Cardiac muscle cell (in vitro differentiated cells and primary cell): ENCODE measurements around the gene LMF2. TPM values are rescaled to one million over a fixed set of nuclear protein-coding genes. Genes with fewer than 3 reads are reported as not detected.

ENCODE experiments used
- DNase-seq, 2 donors: peaks; one replicate each; pipeline versions ENCODE4 v3.0.0 to v3.0.0-alpha.2; 2010 to 2017; ENCODE audit warnings: low read depth in 1 of 2, low spot score in 1 of 2
- H3K27ac ChIP-seq: fragments of 200-600 bp; sonication (generic); 2 replicates; pipeline ENCODE4 v1.5.1; 2016
- H3K27me3 ChIP-seq: fragments of 200-600 bp; sonication (generic); 2 replicates; pipeline ENCODE4 v1.6.0; 2016; ENCODE audit warnings: control low read depth
- H3K36me3 ChIP-seq: fragments of 200-600 bp; sonication (generic); 2 replicates; pipeline ENCODE4 v1.5.1; 2016; ENCODE audit warnings: control low read depth
- H3K4me1 ChIP-seq: fragments of 200-600 bp; sonication (generic); 2 replicates; pipeline ENCODE4 v1.8.1; 2017; ENCODE audit warnings: low read depth, mild to moderate bottlenecking, mixed run types
- H3K4me3 ChIP-seq: fragments of 200-600 bp; sonication (generic); 2 replicates; pipeline ENCODE4 v1.5.1; 2016; ENCODE audit warnings: mild to moderate bottlenecking
- H3K9me3 ChIP-seq: fragments of 200-600 bp; sonication (generic); 2 replicates; pipeline ENCODE4 v1.5.1; 2017; ENCODE audit warnings: low read depth, mild to moderate bottlenecking, control low read depth
- CTCF ChIP-seq: IDR thresholded peaks from 2 replicates; pipeline ENCODE4 v1.5.1; 2012; ENCODE audit warnings: low read depth, mild to moderate bottlenecking, low read length
- polyA plus RNA-seq: library from polyadenylated mRNA; unstranded; fragments of >200 nt; fragmentation: Nextera tagmentation; extraction: Ambion mirVana; gene quantifications from 2 replicates; pipeline ENCODE4 v1.2.1, GENCODE V29; 2016
- total RNA-seq: library from RNA; depleted of rRNA; stranded (reverse); fragments of >200 nt; gene quantifications from 2 replicates; pipeline ENCODE4 v1.2.3, GENCODE V29; 2016

The LMF2 gene
- total and polyA plus RNA-seq, 2 experiments from 2014 or later: 82.9 to 91.7 TPM

GRCh38 chr22:50483977-50484853 lies 23.3 kb downstream of the LMF2 start:
- Histone ChIP-seq H3K27me3 (peaks cover 41% of the 10 kb centered on the region), H3K4me3 (no peak overlapping the region), H3K36me3 (no peaks in the 10 kb centered on the region), H3K4me1 (no peaks in the 10 kb centered on the region), H3K27ac (no peak overlapping the region), H3K9me3 (no peaks in the 10 kb centered on the region)
- no peak for TF ChIP-seq CTCF
- DNase-seq: no peak

- H3K27ac ChIP-seq: no peak overlapping the region
- no peaks in the 10 kb centered on the region for H3K36me3 ChIP-seq
- no peak for TF ChIP-seq CTCF
- no peaks in the 10 kb centered on the region for H3K9me3 ChIP-seq
- no peak overlapping the region for H3K4me3 ChIP-seq
- peaks cover 46% of the 10 kb centered on the region for H3K27me3 ChIP-seq
- H3K4me1 ChIP-seq: no peaks in the 10 kb centered on the region
- no peak for DNase-seq
Measured at GRCh38 chr22:50483556-50483955, 23.9 kb downstream of the LMF2 start.

GRCh38 chr22:50483106-50483505 lies 24.4 kb downstream of the LMF2 start:
- H3K27me3 ChIP-seq: peaks cover 46% of the 10 kb centered on the region
- H3K4me3 ChIP-seq: no peak overlapping the region
- no peaks in the 10 kb centered on the region for H3K36me3 ChIP-seq
- no peaks in the 10 kb centered on the region for H3K4me1 ChIP-seq
- no peak for TF ChIP-seq CTCF
- H3K27ac ChIP-seq: no peak overlapping the region
- DNase-seq: no peak
- no peaks in the 10 kb centered on the region for H3K9me3 ChIP-seq

DNA sequence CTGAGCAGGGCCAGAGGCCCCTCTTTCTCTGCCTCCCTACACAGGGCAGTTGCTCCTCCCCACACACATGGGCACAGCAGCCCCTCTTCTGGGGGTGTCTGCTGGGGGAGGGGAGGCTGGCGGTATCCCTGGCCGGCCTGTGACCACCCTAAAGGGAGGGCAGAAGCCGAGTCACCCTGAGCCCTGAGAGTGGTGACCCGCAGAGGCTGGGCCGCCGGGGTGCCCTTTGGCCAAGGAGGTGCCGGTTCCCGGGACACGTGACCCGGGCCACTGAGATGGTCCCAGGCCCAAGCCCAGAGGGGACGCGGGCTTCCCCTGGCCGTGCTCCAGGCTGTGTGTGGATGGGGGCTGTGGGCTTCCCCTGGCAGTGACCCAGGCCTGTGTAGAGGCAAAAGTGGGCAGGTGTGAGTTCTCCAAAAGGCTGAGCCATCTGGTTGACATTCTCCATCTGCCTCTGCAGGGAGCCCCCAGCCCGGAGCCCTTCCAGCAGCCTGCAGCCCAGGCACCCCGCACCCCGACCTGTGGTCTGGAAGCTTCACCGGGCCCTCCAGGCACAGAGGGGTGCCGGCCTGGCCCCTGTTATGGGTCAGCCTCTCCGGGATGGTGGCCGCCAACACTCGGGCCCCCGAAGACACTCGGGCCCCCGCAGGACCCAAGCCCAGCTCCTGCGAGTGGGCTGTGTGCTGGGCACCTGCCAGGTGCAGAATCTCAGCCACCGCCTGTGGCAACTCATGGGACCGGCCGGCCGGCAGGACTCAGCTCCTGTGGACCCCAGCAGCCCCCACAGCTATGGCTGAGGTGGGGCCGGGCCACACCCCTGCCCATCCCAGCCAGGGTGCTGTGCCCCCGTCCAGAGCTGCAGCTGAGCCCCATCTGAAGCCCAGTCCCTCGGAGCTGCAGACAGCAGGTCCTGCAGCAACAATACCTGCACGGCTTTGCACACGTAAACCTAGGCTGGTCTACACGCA lies 25.1 kb downstream of the LMF2 start:
- H3K4me3 ChIP-seq: no peak overlapping the region
- no peak overlapping the region for H3K27ac ChIP-seq
- TF ChIP-seq CTCF: no peak

GRCh38 chr22:50481440-50482106 lies 25.9 kb downstream of the LMF2 start, which contains the start of gene ADM2:
ADM2 (plus strand) TSS chr22:50481543; CDS start chr22:50481848, 305 bp downstream.
- peaks cover 46% of the 10 kb centered on the region for H3K27me3 ChIP-seq
- H3K27ac ChIP-seq: no peak within 1 kb of the TSS
- H3K9me3 ChIP-seq: no peaks in the 10 kb centered on the region
- H3K4me3 ChIP-seq: peak within 1 kb of the TSS; percentile 19
- DNase-seq: peak; percentile 31 to 41
- no peaks in the 10 kb centered on the region for H3K4me1 ChIP-seq
- H3K36me3 ChIP-seq: no peaks in the 10 kb centered on the region
- no peak for TF ChIP-seq CTCF

More for the DNA sequence above, 25.1 kb downstream of the LMF2 start:
- no peaks in the 10 kb centered on the region for H3K9me3 ChIP-seq
- no peaks in the 10 kb centered on the region for H3K36me3 ChIP-seq
- no peak for DNase-seq
- H3K27me3 ChIP-seq: peaks cover 46% of the 10 kb centered on the region
- no peaks in the 10 kb centered on the region for H3K4me1 ChIP-seq
